ENCODE measurements around the gene FILIP1. TPM values are rescaled to one million over a fixed set of nuclear protein-coding genes. Genes with fewer than 3 reads are reported as not detected.

The FILIP1 gene
- total RNA-seq, 1 donor from 2014 or later = 0.69 TPM

DNA sequence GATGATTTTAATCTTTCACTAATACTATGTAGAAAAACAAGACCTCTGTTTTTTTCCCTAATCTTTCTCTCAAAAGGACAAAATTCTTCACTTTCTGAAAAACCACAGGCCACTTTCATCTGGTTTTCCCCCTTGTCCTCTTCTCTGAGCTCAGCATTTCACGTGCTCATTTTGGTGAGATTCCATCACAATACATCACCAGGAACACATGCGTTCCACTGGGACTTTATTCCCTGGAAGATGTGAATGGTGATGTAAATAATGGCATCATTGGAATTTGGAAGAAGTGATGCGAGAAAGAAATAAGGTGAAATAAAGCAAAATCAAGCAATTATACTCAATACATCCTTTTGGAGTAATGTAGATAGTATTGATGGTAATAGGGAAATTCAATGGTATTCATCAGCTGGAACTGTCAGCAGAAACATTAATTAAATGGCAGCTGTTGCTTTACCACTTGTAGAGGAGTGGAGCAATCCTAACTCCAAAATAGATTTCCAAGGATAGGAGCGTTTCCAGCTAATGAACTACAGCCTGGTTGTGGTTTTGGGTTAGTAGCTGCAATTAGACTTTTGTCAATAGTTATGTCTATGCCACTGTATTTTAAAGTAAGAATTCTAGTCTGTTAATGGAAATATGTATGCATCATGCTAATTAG lies 11.5 kb downstream of the FILIP1 start:
- Mint-ChIP-seq H3K4me1 (ENCODE audit: low read depth, unreplicated experiment) (no peaks in the 10 kb centered on the region), H3K9me3 (ENCODE audit: unreplicated experiment) (no peaks in the 10 kb centered on the region), H3K4me3 (ENCODE audit: unreplicated experiment) (no peak overlapping the region), H3K27ac (ENCODE audit: unreplicated experiment) (no peak overlapping the region), H3K27me3 (ENCODE audit: unreplicated experiment) (no peaks in the 10 kb centered on the region), H3K36me3 (ENCODE audit: unreplicated experiment) (no peaks in the 10 kb centered on the region)
- TF ChIP-seq CTCF (IDR thresholded peaks at IDR 0.05; ENCODE audit: partially characterized antibody, unreplicated experiment) = no peak
- DNase-seq = no peak

DNA sequence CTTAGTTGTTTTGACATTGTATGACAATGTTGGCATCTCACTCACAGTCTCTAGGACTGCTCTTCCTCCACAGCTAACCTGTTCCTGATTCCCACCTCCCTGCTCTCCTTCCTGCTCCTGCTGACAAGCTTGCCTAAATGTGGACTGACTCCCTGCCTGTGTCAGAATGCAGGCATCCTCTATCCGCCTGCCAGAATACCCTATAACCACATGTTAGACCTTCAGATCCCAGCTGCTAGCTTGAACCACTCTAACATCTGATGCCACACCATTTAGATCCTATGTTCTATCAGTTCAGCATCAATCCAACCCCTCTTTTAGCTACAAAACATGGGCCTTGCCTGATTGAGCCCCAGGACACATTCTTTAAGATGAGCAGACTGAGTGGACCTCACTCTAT lies 12.2 kb downstream of the FILIP1 start:
- Mint-ChIP-seq H3K36me3 (ENCODE audit: unreplicated experiment) (no peaks in the 10 kb centered on the region), H3K4me1 (ENCODE audit: low read depth, unreplicated experiment) (no peaks in the 10 kb centered on the region), H3K27ac (ENCODE audit: unreplicated experiment) (no peak overlapping the region), H3K4me3 (ENCODE audit: unreplicated experiment) (no peak overlapping the region), H3K27me3 (ENCODE audit: unreplicated experiment) (no peaks in the 10 kb centered on the region), H3K9me3 (ENCODE audit: unreplicated experiment) (no peaks in the 10 kb centered on the region)
- no peak for DNase-seq
- TF ChIP-seq CTCF (IDR thresholded peaks at IDR 0.05; ENCODE audit: partially characterized antibody, unreplicated experiment) = no peak

DNA sequence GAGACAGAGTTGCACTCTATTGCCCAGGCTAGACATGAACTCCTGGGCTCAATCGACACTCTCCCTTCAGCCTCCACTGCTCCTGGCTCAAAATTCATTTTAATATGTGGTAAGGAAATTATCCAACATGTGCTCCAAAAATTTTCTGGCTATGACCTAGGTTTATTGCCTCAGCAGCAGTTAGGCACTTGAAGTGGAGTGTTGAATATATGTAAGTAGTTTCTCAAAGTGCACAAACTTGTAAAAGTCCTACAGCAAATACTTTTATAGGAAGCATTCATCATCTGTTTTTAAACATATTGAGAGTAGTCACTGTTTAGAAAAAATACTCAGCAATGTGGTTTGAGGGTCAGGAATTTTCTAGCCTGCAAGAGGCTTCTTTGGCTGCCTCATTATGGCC lies 13.2 kb downstream of the FILIP1 start:
- Mint-ChIP-seq H3K4me1 (ENCODE audit: low read depth, unreplicated experiment) (no peaks in the 10 kb centered on the region), H3K4me3 (ENCODE audit: unreplicated experiment) (no peak overlapping the region), H3K27ac (ENCODE audit: unreplicated experiment) (no peak overlapping the region), H3K27me3 (ENCODE audit: unreplicated experiment) (no peaks in the 10 kb centered on the region), H3K9me3 (ENCODE audit: unreplicated experiment) (no peaks in the 10 kb centered on the region), H3K36me3 (ENCODE audit: unreplicated experiment) (no peaks in the 10 kb centered on the region)
- no peak for DNase-seq
- TF ChIP-seq CTCF (IDR thresholded peaks at IDR 0.05; ENCODE audit: partially characterized antibody, unreplicated experiment) = no peak

GRCh38 chr6:75479712-75480111 lies 13.9 kb downstream of the FILIP1 start:
- TF ChIP-seq CTCF (IDR thresholded peaks at IDR 0.05; ENCODE audit: partially characterized antibody, unreplicated experiment) = no peak
- Mint-ChIP-seq H3K4me3 (ENCODE audit: unreplicated experiment) (no peak overlapping the region), H3K36me3 (ENCODE audit: unreplicated experiment) (no peaks in the 10 kb centered on the region), H3K27ac (ENCODE audit: unreplicated experiment) (no peak overlapping the region), H3K9me3 (ENCODE audit: unreplicated experiment) (no peaks in the 10 kb centered on the region), H3K4me1 (ENCODE audit: low read depth, unreplicated experiment) (no peaks in the 10 kb centered on the region), H3K27me3 (ENCODE audit: unreplicated experiment) (no peaks in the 10 kb centered on the region)
- no peak for DNase-seq

- no peak overlapping the region for H3K4me3 Mint-ChIP-seq (ENCODE audit: unreplicated experiment)
- H3K9me3 Mint-ChIP-seq (ENCODE audit: unreplicated experiment) = no peaks in the 10 kb centered on the region
- TF ChIP-seq CTCF (IDR thresholded peaks at IDR 0.05; ENCODE audit: partially characterized antibody, unreplicated experiment) = no peak
- H3K4me1 Mint-ChIP-seq (ENCODE audit: low read depth, unreplicated experiment) = no peaks in the 10 kb centered on the region
- DNase-seq = no peak
- H3K36me3 Mint-ChIP-seq (ENCODE audit: unreplicated experiment) = no peaks in the 10 kb centered on the region
- no peaks in the 10 kb centered on the region for H3K27me3 Mint-ChIP-seq (ENCODE audit: unreplicated experiment)
- no peak overlapping the region for H3K27ac Mint-ChIP-seq (ENCODE audit: unreplicated experiment)
Observed at GRCh38 chr6:75478929-75479328, 14.7 kb downstream of the FILIP1 start.

Data from glutamatergic neuron (in vitro differentiated cells).